HCT116 (cell line): ENCODE results near the gene SETD3. TPM values are rescaled to one million over a fixed set of nuclear protein-coding genes. Genes with fewer than 3 reads are reported as not detected.

Source experiments
- ATAC-seq: fragments of 200-7000 bp; cut with Tn5 transposase; 2 replicates; pipeline ENCODE4 v1.9.1; 2020; ENCODE audit warnings: mild to moderate bottlenecking, moderate library complexity
- BruUV-seq: library from RNA; stranded (reverse); fragments of 400-500 nt; replicated peaks from 2 replicates; lab custom pipeline; 2021; lab: Mats Ljungman, UMichigan
- CTCF ChIA-PET: fragments of 300-600 bp; sonication (Branson Sonifier 250); formaldehyde crosslinking; loops from one replicate; lab custom pipeline; 2021; ENCODE audit warnings: antibody characterized with exemption; lab: Charles Lee
- POLR2A ChIA-PET: fragments of 300-600, 350-600 bp; sonication (Branson Sonifier 250); formaldehyde crosslinking; loops from one replicate; lab custom pipeline; 2021; ENCODE audit warnings: antibody characterized with exemption; lab: Charles Lee
- RAD21 ChIA-PET, 2 experiments: fragments of 300-600 bp; sonication (Branson Sonifier 250); formaldehyde crosslinking; loops; one replicate each; lab custom pipeline; 2023; ENCODE audit warnings: low total read pairs in 2 of 2; ENCODE audit not compliant: uncharacterized antibody in 2 of 2, unreplicated experiment in 2 of 2, low non-redundant PET in 1 of 2; lab: Charles Lee
- DNase-seq: peaks from one replicate; pipeline ENCODE4 v3.0.0-alpha.2; 2010; ENCODE audit warnings: low read depth, low spot score
- H2AFZ ChIP-seq: fragments of 200-600 bp; shearing (Covaris generic), sonication (generic); 2 replicates; pipeline ENCODE4 v1.6.1; 2017; ENCODE audit warnings: low read depth, mixed run types, mixed read lengths, antibody characterized with exemption, low read length; ENCODE audit not compliant: poor library complexity, severe bottlenecking
- H3K27ac ChIP-seq: 2 replicates; pipeline ENCODE4 v1.5.1; 2012; ENCODE audit warnings: low read depth, low read length
- H3K27me3 ChIP-seq: fragments of 200-600 bp; sonication (generic); 2 replicates; pipeline ENCODE4 v1.6.1; 2016; ENCODE audit warnings: mixed run types, low read length, mixed read lengths; ENCODE audit not compliant: insufficient read depth
- H3K36me3 ChIP-seq, 2 experiments: fragments of 200-500 bp in 1 of 2; fragments of 200-600 bp in 1 of 2; sonication (Bioruptor generic) in 1 of 2; sonication (generic) in 1 of 2; 2 replicates each; pipeline versions ENCODE4 v1.5.1 to v1.6.1; 2014 to 2016; ENCODE audit warnings: low read length in 2 of 2, inconsistent platforms in 1 of 2, mixed read lengths in 1 of 2, mixed run types in 1 of 2; ENCODE audit not compliant: insufficient read depth in 2 of 2, control insufficient read depth in 1 of 2
- H3K4me1 ChIP-seq, 2 experiments: fragments of 200-600 bp in 1 of 2; sonication (generic) in 1 of 2; 2 replicates each; pipeline versions ENCODE4 v1.5.1 to v1.6.1; 2012 to 2017; ENCODE audit warnings: low read length in 2 of 2, inconsistent platforms in 1 of 2, mild to moderate bottlenecking in 1 of 2, mixed read lengths in 1 of 2, mixed run types in 1 of 2, moderate library complexity in 1 of 2; ENCODE audit not compliant: insufficient read depth in 2 of 2, control insufficient read depth in 1 of 2
- H3K4me2 ChIP-seq: fragments of 200-600 bp; sonication (generic); 2 replicates; pipeline ENCODE4 v1.6.1; 2017; ENCODE audit warnings: mixed run types, low read length, mixed read lengths
- H3K4me3 ChIP-seq, 2 experiments: fragments of 200-600 bp in 1 of 2; sonication (generic) in 1 of 2; replicated peaks in 1 of 2; 2 replicates each; pipeline ENCODE4 v1.5.1; 2011 to 2016; ENCODE audit warnings: low read length in 2 of 2, control low read depth in 1 of 2, low read depth in 1 of 2, mild to moderate bottlenecking in 1 of 2, mixed read lengths in 1 of 2, mixed run types in 1 of 2
- H3K79me2 ChIP-seq: fragments of 200-600 bp; sonication (generic); 2 replicates; pipeline ENCODE4 v1.6.1; 2017; ENCODE audit warnings: mild to moderate bottlenecking, mixed run types, low read length, moderate library complexity, mixed read lengths; ENCODE audit not compliant: insufficient read depth
- H3K9ac ChIP-seq: fragments of 200-600 bp; sonication (generic); 2 replicates; pipeline ENCODE4 v1.6.1; 2016; ENCODE audit warnings: low read length, mixed read lengths
- H3K9me2 ChIP-seq: fragments of 200-600 bp; sonication (generic), shearing (Covaris generic); 2 replicates; pipeline ENCODE4 v1.6.1; 2017; ENCODE audit warnings: mixed run types, mild to moderate bottlenecking, moderate library complexity; ENCODE audit not compliant: insufficient read depth
- H3K9me3 ChIP-seq, 2 experiments: fragments of 200-500 bp in 1 of 2; fragments of 200-600 bp in 1 of 2; sonication (Bioruptor generic) in 1 of 2; sonication (generic) in 1 of 2; 2 replicates each; pipeline ENCODE4 v1.6.1; 2014 to 2017; ENCODE audit warnings: low read length in 2 of 2, mixed read lengths in 2 of 2, inconsistent platforms in 1 of 2, low read depth in 1 of 2, mild to moderate bottlenecking in 1 of 2, mixed run types in 1 of 2, moderate library complexity in 1 of 2; ENCODE audit not compliant: control insufficient read depth in 1 of 2, insufficient read depth in 1 of 2
- H4K20me1 ChIP-seq: fragments of 200-600 bp; sonication (generic), shearing (Covaris generic); 2 replicates; pipeline ENCODE4 v1.6.1; 2017; ENCODE audit warnings: mixed run types, mild to moderate bottlenecking, moderate library complexity; ENCODE audit not compliant: insufficient read depth
- CBX3 ChIP-seq: IDR thresholded peaks from 2 replicates; pipeline ENCODE4 v1.6.1; 2012; ENCODE audit warnings: low read depth
- CEBPB ChIP-seq: IDR thresholded peaks from 2 replicates; pipeline ENCODE4 v1.6.1; 2012; ENCODE audit warnings: low read depth
- EGR1 ChIP-seq: IDR thresholded peaks from 2 replicates; pipeline ENCODE4 v1.6.1; 2012; ENCODE audit warnings: low read depth
- EZH2 ChIP-seq: fragments of 200-600 bp; sonication (generic); IDR thresholded peaks from 2 replicates; pipeline ENCODE4 v1.6.1; 2017; ENCODE audit warnings: antibody characterized with exemption, mixed run types
- JUND ChIP-seq: IDR thresholded peaks from 2 replicates; pipeline ENCODE4 v1.6.1; 2012
- YY1 ChIP-seq: IDR thresholded peaks from 2 replicates; pipeline ENCODE4 v1.6.1; 2011; ENCODE audit warnings: low read length, low read depth, moderate library complexity, mild to moderate bottlenecking; ENCODE audit not compliant: insufficient replicate concordance; ENCODE audit errors: extremely low read depth
- intact Hi-C: fragments of 100-400 bp; cut with micrococcal nuclease; formaldehyde crosslinking; loops from 2 replicates; pipeline ENCODE4 v1.10.0; 2022
- total RNA-seq: library from RNA; stranded (reverse); gene quantifications from one replicate; pipeline ENCODE4 v1.2.1, GENCODE V29; 2021; ENCODE audit not compliant: unreplicated experiment
- TF ChIP-seq, protein P1 (sequence below): IDR thresholded peaks from 2 replicates; pipeline ENCODE4 v1.6.1; 2011; ENCODE audit warnings: mild to moderate bottlenecking, low read length, moderate library complexity; ENCODE audit not compliant: insufficient replicate concordance; ENCODE audit errors: extremely low read depth
- TF ChIP-seq, protein P2 (sequence below): IDR thresholded peaks from 2 replicates; pipeline ENCODE4 v1.6.1; 2012
- TF ChIP-seq, protein P3 (sequence below): IDR thresholded peaks from 2 replicates; pipeline ENCODE4 v1.6.1; 2012

The SETD3 gene
- total RNA-seq, 1 experiment from 2014 or later = 46.6 TPM

DNA sequence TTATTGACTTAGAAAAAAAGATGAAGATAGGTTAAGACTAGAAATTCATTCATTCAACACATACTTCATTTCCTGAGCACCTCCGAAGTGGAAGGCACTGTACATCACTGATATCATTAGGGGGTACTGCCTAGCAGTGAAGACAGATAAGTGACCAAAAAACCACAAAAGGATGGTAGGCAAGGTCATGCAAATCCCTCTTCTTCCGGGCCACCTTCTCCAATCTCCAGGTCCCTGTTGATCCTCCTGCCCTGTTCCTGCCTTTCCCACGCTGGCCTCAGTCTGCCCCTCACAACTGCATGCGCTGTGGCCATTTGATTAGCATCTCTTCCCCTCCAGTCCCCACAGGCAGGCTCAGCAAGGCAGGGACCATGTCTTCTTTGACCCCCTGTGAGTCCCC, 60.8 kb downstream of the SETD3 start (continued):
- TF ChIP-seq, protein P1, sequence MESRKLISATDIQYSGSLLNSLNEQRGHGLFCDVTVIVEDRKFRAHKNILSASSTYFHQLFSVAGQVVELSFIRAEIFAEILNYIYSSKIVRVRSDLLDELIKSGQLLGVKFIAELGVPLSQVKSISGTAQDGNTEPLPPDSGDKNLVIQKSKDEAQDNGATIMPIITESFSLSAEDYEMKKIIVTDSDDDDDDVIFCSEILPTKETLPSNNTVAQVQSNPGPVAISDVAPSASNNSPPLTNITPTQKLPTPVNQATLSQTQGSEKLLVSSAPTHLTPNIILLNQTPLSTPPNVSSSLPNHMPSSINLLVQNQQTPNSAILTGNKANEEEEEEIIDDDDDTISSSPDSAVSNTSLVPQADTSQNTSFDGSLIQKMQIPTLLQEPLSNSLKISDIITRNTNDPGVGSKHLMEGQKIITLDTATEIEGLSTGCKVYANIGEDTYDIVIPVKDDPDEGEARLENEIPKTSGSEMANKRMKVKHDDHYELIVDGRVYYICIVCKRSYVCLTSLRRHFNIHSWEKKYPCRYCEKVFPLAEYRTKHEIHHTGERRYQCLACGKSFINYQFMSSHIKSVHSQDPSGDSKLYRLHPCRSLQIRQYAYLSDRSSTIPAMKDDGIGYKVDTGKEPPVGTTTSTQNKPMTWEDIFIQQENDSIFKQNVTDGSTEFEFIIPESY = no peak
- TF ChIP-seq JUND = no peak
- TF ChIP-seq YY1 = no peak

DNA sequence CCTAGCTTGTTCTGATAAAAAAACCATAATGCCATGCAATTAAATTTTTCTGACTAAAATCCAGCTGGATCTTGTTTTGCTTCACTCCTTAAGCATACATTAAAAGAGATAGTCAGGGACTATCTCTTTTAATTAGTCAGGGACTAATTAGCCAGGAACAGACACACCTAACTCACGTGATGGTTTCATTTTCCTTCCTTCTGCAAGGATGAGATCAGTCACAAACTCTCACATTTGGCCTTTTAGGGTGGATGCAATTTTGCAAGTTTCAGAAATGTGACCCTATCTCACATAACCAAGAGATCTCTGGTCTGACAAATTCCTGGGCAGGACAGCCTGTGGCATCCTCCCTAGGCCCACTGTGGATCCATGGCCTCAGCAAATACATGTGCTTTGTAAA, 62.4 kb downstream of the SETD3 start:
- TF ChIP-seq EGR1 = no peak
- no peak for TF ChIP-seq EZH2
- no peak for TF ChIP-seq JUND
- TF ChIP-seq, protein P2, sequence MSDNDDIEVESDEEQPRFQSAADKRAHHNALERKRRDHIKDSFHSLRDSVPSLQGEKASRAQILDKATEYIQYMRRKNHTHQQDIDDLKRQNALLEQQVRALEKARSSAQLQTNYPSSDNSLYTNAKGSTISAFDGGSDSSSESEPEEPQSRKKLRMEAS = no peak
- TF ChIP-seq, protein P3, sequence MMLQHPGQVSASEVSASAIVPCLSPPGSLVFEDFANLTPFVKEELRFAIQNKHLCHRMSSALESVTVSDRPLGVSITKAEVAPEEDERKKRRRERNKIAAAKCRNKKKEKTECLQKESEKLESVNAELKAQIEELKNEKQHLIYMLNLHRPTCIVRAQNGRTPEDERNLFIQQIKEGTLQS = no peak
- no peak for TF ChIP-seq YY1
- no peak for TF ChIP-seq CEBPB
- TF ChIP-seq, protein P1 = no peak
- TF ChIP-seq CBX3 = no peak
- Histone ChIP-seq H3K27me3 (no peaks in the 10 kb centered on the region), H3K4me2 (no peak overlapping the region), H3K36me3 (no peaks in the 10 kb centered on the region), H3K27ac (no peak overlapping the region), H2AFZ (no peak overlapping the region), H3K79me2 (no peaks in the 10 kb centered on the region; the same call in 1 of the 2 replicates), H3K9me2 (no peaks in the 10 kb centered on the region), H4K20me1 (no peaks in the 10 kb centered on the region), H3K9me3 (no peaks in the 10 kb centered on the region), H3K4me1 (no peaks in the 10 kb centered on the region), H3K4me3 (no peak overlapping the region), H3K9ac (no peak overlapping the region)
- no TSS peak for BruUV-seq
- ChIA-PET CTCF (interaction anchor here (0.8 to 6.6 kb wide), 4 partner anchors 23 to 98 kb away, joined by 3 to 69 read pairs (median 50); no protein-coding TSS in a partner anchor), POLR2A (no interaction called here), RAD21 (no interaction called here)
- intact Hi-C loops = loop anchor here (5.0 kb wide), 1 partner anchor 1281 kb away; no protein-coding TSS in a partner anchor
- DNase-seq (no peak), ATAC-seq (no peak)
